DND-41 (cell line): ENCODE data around the gene PPP1R11.

ENCODE experiments used
- CTCF ChIP-seq: IDR thresholded peaks from 2 replicates; pipeline ENCODE4 v1.5.1; 2012; ENCODE audit warnings: borderline replicate concordance, low read length, moderate library complexity, mild to moderate bottlenecking; ENCODE audit not compliant: poor library complexity, severe bottlenecking; ENCODE audit errors: extremely low read depth
- EZH2 ChIP-seq: IDR thresholded peaks from 3 replicates; pipeline ENCODE4 v1.6.1; 2012; ENCODE audit warnings: borderline replicate concordance, low read depth, mild to moderate bottlenecking, moderate library complexity, low read length, inconsistent platforms; ENCODE audit not compliant: severe bottlenecking

- no peak for TF ChIP-seq EZH2
- no peak for TF ChIP-seq CTCF
Observed at GRCh38 chr6:30042476-30042875, 24.5 kb upstream of the PPP1R11 start.
